Measurements from ENCODE around the gene LONP2. TPM values are rescaled to one million over a fixed set of nuclear protein-coding genes. Genes with fewer than 3 reads are reported as not detected.

Gene LONP2
- total and polyA plus RNA-seq, 2 of the 13 experiments (the other 11 are each of a cell fraction or from before 2014, with no cell fraction given) = 39.2 to 63.3 TPM

DNA sequence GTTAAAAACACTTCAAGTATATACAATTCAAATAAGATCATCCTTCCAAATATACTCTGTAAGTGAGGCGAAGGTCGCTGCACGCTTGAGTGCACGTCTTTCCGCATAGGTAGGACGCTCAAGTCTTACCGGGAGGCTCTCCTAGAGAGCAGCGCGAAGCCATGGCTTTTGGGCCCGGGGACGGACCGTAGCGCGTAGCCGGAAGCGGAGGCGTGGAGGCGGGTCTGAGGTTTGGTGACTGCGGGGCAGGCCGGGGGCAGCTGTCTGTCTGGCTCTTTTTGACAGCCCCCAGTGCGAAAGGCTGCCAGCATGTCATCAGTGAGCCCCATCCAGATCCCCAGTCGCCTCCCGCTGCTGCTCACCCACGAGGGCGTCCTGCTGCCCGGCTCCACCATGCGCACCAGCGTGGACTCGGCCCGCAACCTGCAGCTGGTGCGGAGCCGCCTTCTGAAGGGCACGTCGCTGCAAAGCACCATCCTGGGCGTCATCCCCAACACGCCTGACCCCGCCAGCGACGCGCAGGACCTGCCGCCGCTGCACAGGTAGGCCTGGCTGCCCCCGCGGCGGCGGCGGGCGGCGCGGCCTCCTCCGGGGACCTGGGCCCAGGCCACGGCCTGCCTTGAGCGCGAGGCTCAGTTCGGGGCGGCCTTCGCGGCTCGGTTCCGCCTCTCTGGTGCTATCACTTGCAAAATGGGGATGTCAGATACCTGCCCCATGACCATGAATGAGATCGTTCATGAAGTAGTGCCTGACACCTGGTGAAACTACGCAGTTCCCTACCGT lies at the start of gene LONP2 (continued):
- TF ChIP-seq, protein P1, sequence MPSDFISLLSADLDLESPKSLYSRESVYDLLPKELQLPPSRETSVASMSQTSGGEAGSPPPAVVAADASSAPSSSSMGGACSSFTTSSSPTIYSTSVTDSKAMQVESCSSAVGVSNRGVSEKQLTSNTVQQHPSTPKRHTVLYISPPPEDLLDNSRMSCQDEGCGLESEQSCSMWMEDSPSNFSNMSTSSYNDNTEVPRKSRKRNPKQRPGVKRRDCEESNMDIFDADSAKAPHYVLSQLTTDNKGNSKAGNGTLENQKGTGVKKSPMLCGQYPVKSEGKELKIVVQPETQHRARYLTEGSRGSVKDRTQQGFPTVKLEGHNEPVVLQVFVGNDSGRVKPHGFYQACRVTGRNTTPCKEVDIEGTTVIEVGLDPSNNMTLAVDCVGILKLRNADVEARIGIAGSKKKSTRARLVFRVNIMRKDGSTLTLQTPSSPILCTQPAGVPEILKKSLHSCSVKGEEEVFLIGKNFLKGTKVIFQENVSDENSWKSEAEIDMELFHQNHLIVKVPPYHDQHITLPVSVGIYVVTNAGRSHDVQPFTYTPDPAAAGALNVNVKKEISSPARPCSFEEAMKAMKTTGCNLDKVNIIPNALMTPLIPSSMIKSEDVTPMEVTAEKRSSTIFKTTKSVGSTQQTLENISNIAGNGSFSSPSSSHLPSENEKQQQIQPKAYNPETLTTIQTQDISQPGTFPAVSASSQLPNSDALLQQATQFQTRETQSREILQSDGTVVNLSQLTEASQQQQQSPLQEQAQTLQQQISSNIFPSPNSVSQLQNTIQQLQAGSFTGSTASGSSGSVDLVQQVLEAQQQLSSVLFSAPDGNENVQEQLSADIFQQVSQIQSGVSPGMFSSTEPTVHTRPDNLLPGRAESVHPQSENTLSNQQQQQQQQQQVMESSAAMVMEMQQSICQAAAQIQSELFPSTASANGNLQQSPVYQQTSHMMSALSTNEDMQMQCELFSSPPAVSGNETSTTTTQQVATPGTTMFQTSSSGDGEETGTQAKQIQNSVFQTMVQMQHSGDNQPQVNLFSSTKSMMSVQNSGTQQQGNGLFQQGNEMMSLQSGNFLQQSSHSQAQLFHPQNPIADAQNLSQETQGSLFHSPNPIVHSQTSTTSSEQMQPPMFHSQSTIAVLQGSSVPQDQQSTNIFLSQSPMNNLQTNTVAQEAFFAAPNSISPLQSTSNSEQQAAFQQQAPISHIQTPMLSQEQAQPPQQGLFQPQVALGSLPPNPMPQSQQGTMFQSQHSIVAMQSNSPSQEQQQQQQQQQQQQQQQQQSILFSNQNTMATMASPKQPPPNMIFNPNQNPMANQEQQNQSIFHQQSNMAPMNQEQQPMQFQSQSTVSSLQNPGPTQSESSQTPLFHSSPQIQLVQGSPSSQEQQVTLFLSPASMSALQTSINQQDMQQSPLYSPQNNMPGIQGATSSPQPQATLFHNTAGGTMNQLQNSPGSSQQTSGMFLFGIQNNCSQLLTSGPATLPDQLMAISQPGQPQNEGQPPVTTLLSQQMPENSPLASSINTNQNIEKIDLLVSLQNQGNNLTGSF (CRISPR knock-in tag; IDR thresholded peaks at IDR 0.05) = no peak
- TF ChIP-seq GPN1 (CRISPR knock-in tag; IDR thresholded peaks at IDR 0.05; ENCODE audit: borderline replicate concordance) = no peak
- TF ChIP-seq, protein P2, sequence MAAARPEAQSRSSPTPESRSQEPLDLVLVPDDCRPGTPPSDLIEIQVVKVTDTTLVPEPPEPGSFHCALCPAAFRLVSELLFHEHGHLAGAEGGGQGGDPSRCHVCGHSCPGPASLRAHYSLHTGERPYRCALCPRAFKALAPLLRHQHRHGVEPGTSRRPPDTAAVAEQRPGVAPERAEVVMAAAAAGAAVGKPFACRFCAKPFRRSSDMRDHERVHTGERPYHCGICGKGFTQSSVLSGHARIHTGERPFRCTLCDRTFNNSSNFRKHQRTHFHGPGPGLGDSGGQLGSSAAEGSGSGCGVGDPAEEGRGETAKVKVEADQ (CRISPR knock-in tag; IDR thresholded peaks at IDR 0.05; ENCODE audit: borderline replicate concordance) = no peak; the same call in 1 of the 2 replicates
- TF ChIP-seq, protein P3, sequence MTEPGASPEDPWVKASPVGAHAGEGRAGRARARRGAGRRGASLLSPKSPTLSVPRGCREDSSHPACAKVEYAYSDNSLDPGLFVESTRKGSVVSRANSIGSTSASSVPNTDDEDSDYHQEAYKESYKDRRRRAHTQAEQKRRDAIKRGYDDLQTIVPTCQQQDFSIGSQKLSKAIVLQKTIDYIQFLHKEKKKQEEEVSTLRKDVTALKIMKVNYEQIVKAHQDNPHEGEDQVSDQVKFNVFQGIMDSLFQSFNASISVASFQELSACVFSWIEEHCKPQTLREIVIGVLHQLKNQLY (CRISPR knock-in tag; IDR thresholded peaks at IDR 0.05) = peak; percentile 46; the same call in 1 of the 2 replicates
- TF ChIP-seq, protein P4, sequence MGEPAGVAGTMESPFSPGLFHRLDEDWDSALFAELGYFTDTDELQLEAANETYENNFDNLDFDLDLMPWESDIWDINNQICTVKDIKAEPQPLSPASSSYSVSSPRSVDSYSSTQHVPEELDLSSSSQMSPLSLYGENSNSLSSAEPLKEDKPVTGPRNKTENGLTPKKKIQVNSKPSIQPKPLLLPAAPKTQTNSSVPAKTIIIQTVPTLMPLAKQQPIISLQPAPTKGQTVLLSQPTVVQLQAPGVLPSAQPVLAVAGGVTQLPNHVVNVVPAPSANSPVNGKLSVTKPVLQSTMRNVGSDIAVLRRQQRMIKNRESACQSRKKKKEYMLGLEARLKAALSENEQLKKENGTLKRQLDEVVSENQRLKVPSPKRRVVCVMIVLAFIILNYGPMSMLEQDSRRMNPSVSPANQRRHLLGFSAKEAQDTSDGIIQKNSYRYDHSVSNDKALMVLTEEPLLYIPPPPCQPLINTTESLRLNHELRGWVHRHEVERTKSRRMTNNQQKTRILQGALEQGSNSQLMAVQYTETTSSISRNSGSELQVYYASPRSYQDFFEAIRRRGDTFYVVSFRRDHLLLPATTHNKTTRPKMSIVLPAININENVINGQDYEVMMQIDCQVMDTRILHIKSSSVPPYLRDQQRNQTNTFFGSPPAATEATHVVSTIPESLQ (CRISPR knock-in tag; conservative IDR thresholded peaks at IDR 0.05) = no peak
- TF ChIP-seq, protein P5, sequence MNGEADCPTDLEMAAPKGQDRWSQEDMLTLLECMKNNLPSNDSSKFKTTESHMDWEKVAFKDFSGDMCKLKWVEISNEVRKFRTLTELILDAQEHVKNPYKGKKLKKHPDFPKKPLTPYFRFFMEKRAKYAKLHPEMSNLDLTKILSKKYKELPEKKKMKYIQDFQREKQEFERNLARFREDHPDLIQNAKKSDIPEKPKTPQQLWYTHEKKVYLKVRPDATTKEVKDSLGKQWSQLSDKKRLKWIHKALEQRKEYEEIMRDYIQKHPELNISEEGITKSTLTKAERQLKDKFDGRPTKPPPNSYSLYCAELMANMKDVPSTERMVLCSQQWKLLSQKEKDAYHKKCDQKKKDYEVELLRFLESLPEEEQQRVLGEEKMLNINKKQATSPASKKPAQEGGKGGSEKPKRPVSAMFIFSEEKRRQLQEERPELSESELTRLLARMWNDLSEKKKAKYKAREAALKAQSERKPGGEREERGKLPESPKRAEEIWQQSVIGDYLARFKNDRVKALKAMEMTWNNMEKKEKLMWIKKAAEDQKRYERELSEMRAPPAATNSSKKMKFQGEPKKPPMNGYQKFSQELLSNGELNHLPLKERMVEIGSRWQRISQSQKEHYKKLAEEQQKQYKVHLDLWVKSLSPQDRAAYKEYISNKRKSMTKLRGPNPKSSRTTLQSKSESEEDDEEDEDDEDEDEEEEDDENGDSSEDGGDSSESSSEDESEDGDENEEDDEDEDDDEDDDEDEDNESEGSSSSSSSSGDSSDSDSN (CRISPR knock-in tag; IDR thresholded peaks at IDR 0.05) = peak; percentile 95
- no peak; the same call in 1 of the 2 replicates for TF ChIP-seq ZFP36L1 (CRISPR knock-in tag; IDR thresholded peaks at IDR 0.05)
- TF ChIP-seq, protein P6, sequence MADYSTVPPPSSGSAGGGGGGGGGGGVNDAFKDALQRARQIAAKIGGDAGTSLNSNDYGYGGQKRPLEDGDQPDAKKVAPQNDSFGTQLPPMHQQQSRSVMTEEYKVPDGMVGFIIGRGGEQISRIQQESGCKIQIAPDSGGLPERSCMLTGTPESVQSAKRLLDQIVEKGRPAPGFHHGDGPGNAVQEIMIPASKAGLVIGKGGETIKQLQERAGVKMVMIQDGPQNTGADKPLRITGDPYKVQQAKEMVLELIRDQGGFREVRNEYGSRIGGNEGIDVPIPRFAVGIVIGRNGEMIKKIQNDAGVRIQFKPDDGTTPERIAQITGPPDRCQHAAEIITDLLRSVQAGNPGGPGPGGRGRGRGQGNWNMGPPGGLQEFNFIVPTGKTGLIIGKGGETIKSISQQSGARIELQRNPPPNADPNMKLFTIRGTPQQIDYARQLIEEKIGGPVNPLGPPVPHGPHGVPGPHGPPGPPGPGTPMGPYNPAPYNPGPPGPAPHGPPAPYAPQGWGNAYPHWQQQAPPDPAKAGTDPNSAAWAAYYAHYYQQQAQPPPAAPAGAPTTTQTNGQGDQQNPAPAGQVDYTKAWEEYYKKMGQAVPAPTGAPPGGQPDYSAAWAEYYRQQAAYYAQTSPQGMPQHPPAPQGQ (CRISPR knock-in tag; IDR thresholded peaks at IDR 0.05; ENCODE audit: borderline replicate concordance) = 0 out of 2 replicates have a peak, but pooled peaks have one; percentile 27
- peak; percentile 85 for TF ChIP-seq RXRA (CRISPR knock-in tag; IDR thresholded peaks at IDR 0.05)
- TF ChIP-seq HMG20A (CRISPR knock-in tag; IDR thresholded peaks at IDR 0.05; ENCODE audit: borderline replicate concordance) = peak; percentile 59; the same call in 1 of the 2 replicates
- TF ChIP-seq, protein P7, sequence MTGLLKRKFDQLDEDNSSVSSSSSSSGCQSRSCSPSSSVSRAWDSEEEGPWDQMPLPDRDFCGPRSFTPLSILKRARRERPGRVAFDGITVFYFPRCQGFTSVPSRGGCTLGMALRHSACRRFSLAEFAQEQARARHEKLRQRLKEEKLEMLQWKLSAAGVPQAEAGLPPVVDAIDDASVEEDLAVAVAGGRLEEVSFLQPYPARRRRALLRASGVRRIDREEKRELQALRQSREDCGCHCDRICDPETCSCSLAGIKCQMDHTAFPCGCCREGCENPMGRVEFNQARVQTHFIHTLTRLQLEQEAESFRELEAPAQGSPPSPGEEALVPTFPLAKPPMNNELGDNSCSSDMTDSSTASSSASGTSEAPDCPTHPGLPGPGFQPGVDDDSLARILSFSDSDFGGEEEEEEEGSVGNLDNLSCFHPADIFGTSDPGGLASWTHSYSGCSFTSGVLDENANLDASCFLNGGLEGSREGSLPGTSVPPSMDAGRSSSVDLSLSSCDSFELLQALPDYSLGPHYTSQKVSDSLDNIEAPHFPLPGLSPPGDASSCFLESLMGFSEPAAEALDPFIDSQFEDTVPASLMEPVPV (CRISPR knock-in tag; IDR thresholded peaks at IDR 0.05) = peak; percentile 86; the same call in 1 of the 2 replicates
